Placental epithelial cell (primary cell): ENCODE data around the gene RBM15B. TPM values are rescaled to one million over a fixed set of nuclear protein-coding genes. Genes with fewer than 3 reads are reported as not detected.

ENCODE experiments used
- total RNA-seq: library from RNA; depleted of rRNA; stranded (reverse); fragments of >200 nt; gene quantifications from 2 replicates; pipeline ENCODE4 v1.2.3, GENCODE V29; 2012

Gene RBM15B, protein sequence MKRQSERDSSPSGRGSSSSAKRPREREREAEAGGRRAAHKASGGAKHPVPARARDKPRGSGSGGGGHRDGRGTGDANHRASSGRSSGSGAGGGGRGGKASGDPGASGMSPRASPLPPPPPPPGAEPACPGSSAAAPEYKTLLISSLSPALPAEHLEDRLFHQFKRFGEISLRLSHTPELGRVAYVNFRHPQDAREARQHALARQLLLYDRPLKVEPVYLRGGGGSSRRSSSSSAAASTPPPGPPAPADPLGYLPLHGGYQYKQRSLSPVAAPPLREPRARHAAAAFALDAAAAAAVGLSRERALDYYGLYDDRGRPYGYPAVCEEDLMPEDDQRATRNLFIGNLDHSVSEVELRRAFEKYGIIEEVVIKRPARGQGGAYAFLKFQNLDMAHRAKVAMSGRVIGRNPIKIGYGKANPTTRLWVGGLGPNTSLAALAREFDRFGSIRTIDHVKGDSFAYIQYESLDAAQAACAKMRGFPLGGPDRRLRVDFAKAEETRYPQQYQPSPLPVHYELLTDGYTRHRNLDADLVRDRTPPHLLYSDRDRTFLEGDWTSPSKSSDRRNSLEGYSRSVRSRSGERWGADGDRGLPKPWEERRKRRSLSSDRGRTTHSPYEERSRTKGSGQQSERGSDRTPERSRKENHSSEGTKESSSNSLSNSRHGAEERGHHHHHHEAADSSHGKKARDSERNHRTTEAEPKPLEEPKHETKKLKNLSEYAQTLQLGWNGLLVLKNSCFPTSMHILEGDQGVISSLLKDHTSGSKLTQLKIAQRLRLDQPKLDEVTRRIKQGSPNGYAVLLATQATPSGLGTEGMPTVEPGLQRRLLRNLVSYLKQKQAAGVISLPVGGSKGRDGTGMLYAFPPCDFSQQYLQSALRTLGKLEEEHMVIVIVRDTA
- 56.1 and 57.3 TPM in 2 replicates for total RNA-seq

DNA sequence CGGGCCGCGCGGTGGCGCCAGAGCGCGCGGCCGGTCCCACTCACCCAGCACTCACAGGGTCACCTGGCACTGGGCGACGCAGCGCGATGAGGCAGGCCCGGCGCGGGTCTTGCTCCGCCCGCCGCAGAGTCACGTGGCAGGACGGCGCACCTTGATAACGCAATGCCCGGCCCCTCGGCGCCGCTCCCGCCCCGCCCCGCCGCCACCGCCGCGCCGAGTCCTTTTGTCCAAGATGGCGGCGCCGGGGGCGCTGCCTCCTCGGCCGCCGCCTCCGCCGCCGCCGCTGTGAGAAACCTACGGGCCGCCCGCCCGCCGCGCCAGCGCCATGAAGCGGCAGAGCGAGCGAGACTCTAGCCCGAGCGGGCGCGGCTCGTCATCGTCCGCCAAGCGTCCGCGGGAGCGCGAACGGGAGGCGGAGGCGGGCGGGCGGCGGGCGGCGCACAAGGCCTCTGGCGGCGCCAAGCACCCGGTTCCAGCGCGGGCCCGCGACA is at the start of gene RBM15B:
RBM15B (plus strand) TSS at position 211 of the 491 bp plus-strand sequence; CDS start at position 326, 115 bp downstream.

DNA sequence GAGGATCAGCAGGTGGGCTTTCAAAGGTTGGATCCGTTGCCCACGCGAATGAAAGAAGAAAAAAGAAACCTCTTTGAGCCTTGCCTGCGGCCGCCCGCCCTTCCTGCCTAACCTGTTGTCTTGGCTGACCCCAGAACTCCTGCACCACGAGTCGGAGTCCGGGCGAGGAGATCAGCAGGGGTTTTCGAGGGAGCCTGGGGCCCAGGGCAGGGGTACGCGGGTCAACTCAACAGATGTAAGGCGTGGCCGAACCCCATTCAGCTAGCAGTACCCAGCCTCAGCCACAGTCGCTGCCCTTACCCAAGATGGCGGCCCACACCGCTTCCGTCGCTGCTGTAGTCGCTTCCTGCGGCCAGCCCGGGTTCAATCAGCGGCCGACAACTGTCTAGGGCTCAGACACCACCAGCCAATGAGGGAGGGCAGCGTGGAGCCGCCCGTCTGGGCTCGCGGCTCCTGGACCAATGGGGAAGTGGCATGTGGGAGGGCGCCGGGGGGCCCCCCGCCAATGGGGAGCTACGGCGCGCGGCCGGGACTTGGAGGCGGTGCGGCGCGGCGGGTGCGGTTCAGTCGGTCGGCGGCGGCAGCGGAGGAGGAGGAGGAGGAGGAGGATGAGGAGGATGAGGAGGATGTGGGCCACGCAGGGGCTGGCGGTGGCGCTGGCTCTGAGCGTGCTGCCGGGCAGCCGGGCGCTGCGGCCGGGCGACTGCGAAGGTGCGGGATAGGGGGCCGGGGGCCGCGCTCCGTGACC is 6.2 kb upstream of the RBM15B start, which contains the start of gene MANF:
MANF (plus strand) TSS at position 566 of the 748 bp plus-strand sequence; CDS start at position 618, 52 bp downstream.

Other genes starting within 250 kb of the RBM15B start
- gene MANF, start 6.0 kb upstream of the RBM15B start, total RNA-seq: 55.4 and 70.2 TPM in 2 replicates
- gene DCAF1, start 108.7 kb downstream of the RBM15B start, total RNA-seq: 6.7 and 10.4 TPM in 2 replicates
- 21.6 and 23.9 TPM in 2 replicates for gene RAD54L2, start 147.4 kb downstream of the RBM15B start, total RNA-seq